ENCODE data around the gene PTPRE.

PTPRE gene

GRCh38 chr10:127915324-127915723 is 8.4 kb downstream of the PTPRE start (continued):
- TF ChIP-seq PRDM6 (tag by site-specific recombination; IDR thresholded peaks at IDR 0.05) (no peak), GLIS2 (tag by site-specific recombination; IDR thresholded peaks at IDR 0.05) (no peak), ZNF792 (tag by site-specific recombination; IDR thresholded peaks at IDR 0.05) (no peak), ZNF624 (tag by site-specific recombination; IDR thresholded peaks at IDR 0.05) (no peak), REST (tag by site-specific recombination; IDR thresholded peaks at IDR 0.05) (no peak), ZXDB (tag by site-specific recombination; IDR thresholded peaks at IDR 0.05) (no peak), ZNF548 (tag by site-specific recombination; IDR thresholded peaks at IDR 0.05) (no peak), TSHZ1 (tag by site-specific recombination; IDR thresholded peaks at IDR 0.05; ENCODE audit: borderline replicate concordance) (no peak), ZNF266 (tag by site-specific recombination; IDR thresholded peaks at IDR 0.05; ENCODE audit: low read depth) (no peak)

GRCh38 chr10:127916826-127917225 is 9.9 kb downstream of the PTPRE start:
- Histone ChIP-seq H3K27ac (ENCODE audit: extremely low read depth, low read depth, low read length) (no peak overlapping the region), H3K4me3 (ENCODE audit: low read depth, low read length) (no peak overlapping the region), H3K36me3 (ENCODE audit: control insufficient read depth in 2 of 2, insufficient read depth in 1 of 2, low read length in 2 of 2) (no peaks in the 10 kb centered on the region), H3K4me1 (ENCODE audit: control insufficient read depth, insufficient read depth, low read length) (no peaks in the 10 kb centered on the region), H3K9me3 (ENCODE audit: control insufficient read depth, insufficient read depth, low read depth, low read length) (no peaks in the 10 kb centered on the region)
- POLR2A ChIA-PET = no interaction called here
- TF ChIP-seq ZFHX2 (tag by site-specific recombination; conservative IDR thresholded peaks at IDR 0.05) (no peak), WT1 (tag by site-specific recombination; IDR thresholded peaks at IDR 0.05) (no peak), ZNF501 (tag by site-specific recombination; IDR thresholded peaks at IDR 0.05) (no peak), ZFP69B (tag by site-specific recombination; IDR thresholded peaks at IDR 0.05) (no peak), ZNF146 (tag by site-specific recombination; IDR thresholded peaks at IDR 0.05) (no peak), ZNF549 (tag by site-specific recombination; IDR thresholded peaks at IDR 0.05) (no peak), ZNF169 (tag by site-specific recombination; IDR thresholded peaks at IDR 0.05) (no peak), SP3 (tag by site-specific recombination; IDR thresholded peaks at IDR 0.05) (no peak), ZNF791 (tag by site-specific recombination; IDR thresholded peaks at IDR 0.05) (no peak)
- CTCF ChIA-PET = no interaction called here
